K562 (cell line): ENCODE measurements around the gene COA6. TPM values are rescaled to one million over a fixed set of nuclear protein-coding genes. Genes with fewer than 3 reads are reported as not detected.

ENCODE experiments used
- ARHGAP35 ChIP-seq: fragments of 450-650 bp; IDR thresholded peaks from 2 replicates; pipeline ENCODE4 v1.6.1; 2018; ENCODE audit not compliant: partially characterized antibody
- ARID1B ChIP-seq: fragments of 450-650 bp; IDR thresholded peaks from 2 replicates; pipeline ENCODE4 v1.6.1; 2016; ENCODE audit warnings: antibody characterized with exemption, mild to moderate bottlenecking, inconsistent platforms
- ATF1 ChIP-seq, 2 experiments: fragments of 450-650 bp in 1 of 2; IDR thresholded peaks; 2 replicates each; pipeline ENCODE4 v1.6.1; 2016; ENCODE audit warnings: missing compliant biosample characterization in 1 of 2, missing genetic modification characterization in 1 of 2
- CBX3 ChIP-seq, 2 experiments: IDR thresholded peaks; 1 replicate in 1 of 2; 2 replicates in 1 of 2; pipeline ENCODE4 v1.6.1; 2012; ENCODE audit warnings: inconsistent platforms in 2 of 2, low read length in 2 of 2, borderline replicate concordance in 1 of 2, control low read depth in 1 of 2
- CEBPG ChIP-seq, 3 experiments: fragments of 200-800 bp in 1 of 3; sonication (Bioruptor generic) in 1 of 3; sonication (generic) in 1 of 3; formaldehyde crosslinking in 1 of 3; IDR thresholded peaks in 2 of 3; conservative IDR thresholded peaks in 1 of 3; 2 replicates each; pipeline versions ENCODE4 v1.6.1 to v1.8.0; 2016 to 2022; ENCODE audit warnings: missing compliant biosample characterization in 2 of 3, missing genetic modification characterization in 2 of 3, mild to moderate bottlenecking in 1 of 3, missing genetic modification reagents in 1 of 3
- E2F8 ChIP-seq: fragments of 450-650 bp; IDR thresholded peaks from 2 replicates; pipeline ENCODE4 v1.7.1; 2018; ENCODE audit warnings: mild to moderate bottlenecking, low read depth; ENCODE audit not compliant: partially characterized antibody
- ELK3 ChIP-seq: fragments of 450-650 bp; formaldehyde crosslinking; IDR thresholded peaks from 2 replicates; pipeline ENCODE4 v1.4.0; 2020; ENCODE audit warnings: mild to moderate bottlenecking
- GTF2F1 ChIP-seq: IDR thresholded peaks from 2 replicates; pipeline ENCODE4 v1.6.1; 2011; ENCODE audit warnings: low read depth, low read length, improper control_type of control experiment
- NFE2 ChIP-seq: IDR thresholded peaks from 2 replicates; pipeline ENCODE4 v1.6.1; 2014; ENCODE audit warnings: antibody characterized with exemption, low read depth
- PML ChIP-seq: IDR thresholded peaks from 2 replicates; pipeline ENCODE4 v1.6.1; 2012; ENCODE audit warnings: low read length, inconsistent platforms
- POLR2B ChIP-seq: fragments of 450-650 bp; IDR thresholded peaks from 2 replicates; pipeline ENCODE4 v1.6.1; 2018; ENCODE audit warnings: low read depth; ENCODE audit not compliant: partially characterized antibody
- POLR2G ChIP-seq: fragments of 200-400 bp; formaldehyde crosslinking; IDR thresholded peaks from 2 replicates; pipeline ENCODE4 v1.6.1; 2017; ENCODE audit warnings: low read depth, mild to moderate bottlenecking, antibody characterized with exemption, low read length, moderate library complexity
- RBM15 ChIP-seq: fragments of 200-400 bp; formaldehyde crosslinking; IDR thresholded peaks from 2 replicates; pipeline ENCODE4 v1.6.1; 2018; ENCODE audit warnings: mild to moderate bottlenecking, low read length, moderate library complexity; ENCODE audit not compliant: insufficient read depth
- ZNF263 ChIP-seq: sonication (generic); formaldehyde crosslinking; IDR thresholded peaks from 2 replicates; pipeline ENCODE4 v1.8.0; 2022; ENCODE audit warnings: mild to moderate bottlenecking, missing genetic modification reagents, borderline replicate concordance
- ZNF316 ChIP-seq: fragments of 450-650 bp; IDR thresholded peaks from 2 replicates; pipeline ENCODE4 v1.6.1; 2016
- ZNF644 ChIP-seq: fragments of 200-800 bp; sonication (Bioruptor generic); IDR thresholded peaks from 2 replicates; pipeline ENCODE4 v1.6.1; 2016; ENCODE audit warnings: low read depth, missing genetic modification characterization, missing compliant biosample characterization
- ZNF696 ChIP-seq: fragments of 250-450 bp; sonication (Bioruptor Pico); conservative IDR thresholded peaks from 2 replicates; pipeline ENCODE4 v1.4.0; 2020; ENCODE audit warnings: mild to moderate bottlenecking, moderate library complexity
- ZNF778 ChIP-seq: fragments of 450-650 bp; formaldehyde crosslinking; IDR thresholded peaks from 2 replicates; pipeline ENCODE4 v1.4.0; 2020; ENCODE audit warnings: mild to moderate bottlenecking, moderate library complexity
- polyA plus RNA-seq, 8 experiments: library from polyadenylated mRNA; depleted of rRNA in 4 of 8; stranded (reverse) in 5 of 8; unstranded in 3 of 8; fragments of >200 nt; fragmentation: Nextera tagmentation in 2 of 8; fragmentation: Illumina TruSeq in 1 of 8; extraction: Ambion mirVana in 2 of 8; extraction: Trizol in 1 of 8; gene quantifications; 2 replicates each; pipeline versions ENCODE4 v1.2.1 to v1.2.3, GENCODE V29; 2011 to 2014; ENCODE audit warnings: inconsistent platforms in 1 of 8, missing spikeins in 1 of 8
- total RNA-seq, 7 experiments: library from RNA; depleted of rRNA in 6 of 7; stranded (reverse); fragments of >200 nt in 6 of 7; fragmentation: Illumina TruSeq in 2 of 7; extraction: Trizol in 2 of 7; gene quantifications; 2 replicates each; pipeline versions ENCODE4 v1.2.1 to v1.2.3, GENCODE V29; 2011 to 2021; ENCODE audit warnings: low replicate concordance in 1 of 7
- TF ChIP-seq, protein P1 (sequence below): fragments of 450-650 bp; formaldehyde crosslinking; IDR thresholded peaks from 2 replicates; pipeline ENCODE4 v1.4.0; 2020; ENCODE audit warnings: mild to moderate bottlenecking, moderate library complexity
- TF ChIP-seq, protein P2 (sequence below): sonication (generic); formaldehyde crosslinking; IDR thresholded peaks from 2 replicates; pipeline ENCODE4 v1.8.0; 2022; ENCODE audit warnings: mild to moderate bottlenecking, missing genetic modification reagents

COA6 gene
- total and polyA plus RNA-seq, 9 of the 15 experiments (the other 6 are each of a cell fraction or from before 2014, with no cell fraction given): 77.7 to 187 (median 134) TPM

GRCh38 chr1:234372011-234372757 lies 1.1 kb upstream of the COA6 start (continued):
- TF ChIP-seq E2F8: peak; percentile 44
- TF ChIP-seq ZNF696 (CRISPR knock-in tag): 0 out of 2 replicates have a peak, but pooled peaks have one; percentile 25
- no peak for TF ChIP-seq RBM15
- TF ChIP-seq, protein P1, sequence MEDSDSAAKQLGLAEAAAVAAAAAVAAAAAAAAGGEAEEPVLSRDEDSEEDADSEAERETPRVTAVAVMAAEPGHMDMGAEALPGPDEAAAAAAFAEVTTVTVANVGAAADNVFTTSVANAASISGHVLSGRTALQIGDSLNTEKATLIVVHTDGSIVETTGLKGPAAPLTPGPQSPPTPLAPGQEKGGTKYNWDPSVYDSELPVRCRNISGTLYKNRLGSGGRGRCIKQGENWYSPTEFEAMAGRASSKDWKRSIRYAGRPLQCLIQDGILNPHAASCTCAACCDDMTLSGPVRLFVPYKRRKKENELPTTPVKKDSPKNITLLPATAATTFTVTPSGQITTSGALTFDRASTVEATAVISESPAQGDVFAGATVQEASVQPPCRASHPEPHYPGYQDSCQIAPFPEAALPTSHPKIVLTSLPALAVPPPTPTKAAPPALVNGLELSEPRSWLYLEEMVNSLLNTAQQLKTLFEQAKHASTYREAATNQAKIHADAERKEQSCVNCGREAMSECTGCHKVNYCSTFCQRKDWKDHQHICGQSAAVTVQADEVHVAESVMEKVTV (CRISPR knock-in tag): 0 out of 2 replicates have a peak, but pooled peaks have one; percentile 9
- TF ChIP-seq ARHGAP35: no peak
- 0 out of 2 replicates have a peak, but pooled peaks have one; percentile 20 for TF ChIP-seq NFE2
- TF ChIP-seq ZNF263 (CRISPR knock-in tag): no peak
- 0 out of 3 replicates have a peak, but pooled peaks of 1 of the 2 experiments have one; percentile 7 for TF ChIP-seq CBX3 (IDR thresholded peaks at IDR 0.05; ENCODE audit: borderline replicate concordance in 1 of 2, low read length in 2 of 2)
- TF ChIP-seq ZNF316: 0 out of 2 replicates have a peak, but pooled peaks have one; percentile 1
- peak; percentile 13; the same call in 1 of the 2 replicates for TF ChIP-seq ARID1B
- TF ChIP-seq PML: 0 out of 2 replicates have a peak, but pooled peaks have one; percentile 0
- peak; percentile 15 for TF ChIP-seq POLR2B
- TF ChIP-seq ELK3 (CRISPR knock-in tag): 0 out of 2 replicates have a peak, but pooled peaks have one; percentile 60
- TF ChIP-seq, protein P2, sequence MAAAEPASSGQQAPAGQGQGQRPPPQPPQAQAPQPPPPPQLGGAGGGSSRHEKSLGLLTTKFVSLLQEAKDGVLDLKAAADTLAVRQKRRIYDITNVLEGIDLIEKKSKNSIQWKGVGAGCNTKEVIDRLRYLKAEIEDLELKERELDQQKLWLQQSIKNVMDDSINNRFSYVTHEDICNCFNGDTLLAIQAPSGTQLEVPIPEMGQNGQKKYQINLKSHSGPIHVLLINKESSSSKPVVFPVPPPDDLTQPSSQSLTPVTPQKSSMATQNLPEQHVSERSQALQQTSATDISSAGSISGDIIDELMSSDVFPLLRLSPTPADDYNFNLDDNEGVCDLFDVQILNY (CRISPR knock-in tag): no peak
- 0 out of 2 replicates have a peak, but pooled peaks have one; percentile 16 for TF ChIP-seq ZNF644
- TF ChIP-seq ZNF778 (CRISPR knock-in tag): no peak
- TF ChIP-seq ATF1 (CRISPR knock-in tag; IDR thresholded peaks at IDR 0.05): no peak
- TF ChIP-seq ATF1 (tag; IDR thresholded peaks at IDR 0.05): peak; percentile 44
- TF ChIP-seq CEBPG (CRISPR knock-in tag; IDR thresholded peaks at IDR 0.05): no peak
- peak; percentile 90 to 93 for TF ChIP-seq CEBPG (tag; conservative IDR thresholded peaks at IDR 0.05 in 1 of 2, IDR thresholded peaks at IDR 0.05 in 1 of 2)
- no peak for TF ChIP-seq GTF2F1
- no peak for TF ChIP-seq POLR2G
